Measurements from ENCODE around the gene PPP1R3C.

Gene PPP1R3C

GRCh38 chr10:91629715-91630549 is 2.9 kb downstream of the PPP1R3C start:
- Histone ChIP-seq H3K27ac (ENCODE audit: low read depth in 2 of 2, low read length in 2 of 2) (no peak overlapping the region), H3K9me3 (ENCODE audit: control insufficient read depth in 2 of 2, low read length in 2 of 2) (no peaks in the 10 kb centered on the region), H3K27me3 (ENCODE audit: control insufficient read depth in 2 of 2, insufficient read depth in 2 of 2, low read length in 2 of 2) (peaks cover 8 to 14% of the 10 kb centered on the region in 2 donors), H3K4me3 (ENCODE audit: low read length in 2 of 2) (peak overlapping the region in 1 of 2 donors; percentile 4), H3K36me3 (ENCODE audit: control insufficient read depth in 2 of 2, insufficient read depth in 2 of 2, low read length in 2 of 2) (no peaks in the 10 kb centered on the region), H3K9ac (ENCODE audit: low read depth in 1 of 2, low read length in 2 of 2) (no peak overlapping the region), H3K4me1 (ENCODE audit: control insufficient read depth in 2 of 2, insufficient read depth in 2 of 2, low read length in 2 of 2) (peaks cover 0 to 7% of the 10 kb centered on the region in 2 donors)

GRCh38 chr10:91628383-91628782 is 4.5 kb downstream of the PPP1R3C start:
- Histone ChIP-seq H3K36me3 (ENCODE audit: control insufficient read depth in 2 of 2, insufficient read depth in 2 of 2, low read length in 2 of 2) (no peaks in the 10 kb centered on the region), H3K4me3 (ENCODE audit: low read length in 2 of 2) (no peak overlapping the region), H3K4me1 (ENCODE audit: control insufficient read depth in 2 of 2, insufficient read depth in 2 of 2, low read length in 2 of 2) (peaks cover 0 to 6% of the 10 kb centered on the region in 2 donors), H3K27ac (ENCODE audit: low read depth in 2 of 2, low read length in 2 of 2) (no peak overlapping the region), H3K9me3 (ENCODE audit: control insufficient read depth in 2 of 2, low read length in 2 of 2) (no peaks in the 10 kb centered on the region), H3K27me3 (ENCODE audit: control insufficient read depth in 2 of 2, insufficient read depth in 2 of 2, low read length in 2 of 2) (peaks cover 3 to 7% of the 10 kb centered on the region in 2 donors), H3K9ac (ENCODE audit: low read depth in 1 of 2, low read length in 2 of 2) (no peak overlapping the region)

DNA sequence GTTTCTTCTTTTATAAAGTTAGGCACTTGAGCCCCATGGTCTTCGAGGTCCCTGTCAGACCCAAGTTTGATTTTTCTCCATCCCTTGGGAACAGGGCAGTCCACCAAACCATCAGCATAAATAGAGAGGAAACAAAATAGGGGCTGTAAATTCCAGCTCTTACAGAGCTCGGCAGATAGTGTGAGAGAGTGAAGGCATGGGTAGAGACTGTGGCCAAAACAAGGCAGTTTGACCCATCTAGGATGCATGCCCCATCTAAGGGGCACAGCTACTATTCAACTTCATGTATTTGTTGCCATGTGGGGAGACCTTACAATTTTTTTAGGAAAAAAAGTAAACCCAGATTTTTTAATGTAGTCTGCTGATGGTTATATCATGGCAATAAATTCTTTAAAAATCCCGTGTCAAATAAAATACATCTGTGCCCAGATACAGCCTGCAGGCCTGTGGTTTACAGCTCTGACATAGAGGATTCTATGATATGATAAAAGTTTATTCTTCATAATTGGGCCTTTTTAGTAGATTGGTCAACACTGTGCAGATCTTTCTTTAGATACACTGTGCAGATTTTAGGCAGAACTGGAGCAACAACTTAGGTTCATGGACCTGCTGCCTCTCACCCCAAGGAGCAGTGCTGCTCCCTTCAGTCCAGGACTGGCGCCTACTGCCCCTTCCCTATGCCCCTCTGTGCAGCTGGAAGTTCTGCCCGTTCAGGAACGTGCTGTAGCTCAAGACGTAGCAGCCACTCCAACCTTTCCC is 5.3 kb downstream of the PPP1R3C start:
- H3K9ac ChIP-seq (ENCODE audit: low read depth in 1 of 2, low read length in 2 of 2), result no peak overlapping the region
- no peak overlapping the region for H3K4me3 ChIP-seq (ENCODE audit: low read length in 2 of 2)
- no peaks in the 10 kb centered on the region for H3K4me1 ChIP-seq (ENCODE audit: control insufficient read depth in 2 of 2, insufficient read depth in 2 of 2, low read length in 2 of 2)
- peaks cover 0 to 2% of the 10 kb centered on the region in 2 donors for H3K27me3 ChIP-seq (ENCODE audit: control insufficient read depth in 2 of 2, insufficient read depth in 2 of 2, low read length in 2 of 2)
- H3K36me3 ChIP-seq (ENCODE audit: control insufficient read depth in 2 of 2, insufficient read depth in 2 of 2, low read length in 2 of 2), result no peaks in the 10 kb centered on the region
- H3K27ac ChIP-seq (ENCODE audit: low read depth in 2 of 2, low read length in 2 of 2), result no peak overlapping the region
- no peaks in the 10 kb centered on the region for H3K9me3 ChIP-seq (ENCODE audit: control insufficient read depth in 2 of 2, low read length in 2 of 2)

DNA sequence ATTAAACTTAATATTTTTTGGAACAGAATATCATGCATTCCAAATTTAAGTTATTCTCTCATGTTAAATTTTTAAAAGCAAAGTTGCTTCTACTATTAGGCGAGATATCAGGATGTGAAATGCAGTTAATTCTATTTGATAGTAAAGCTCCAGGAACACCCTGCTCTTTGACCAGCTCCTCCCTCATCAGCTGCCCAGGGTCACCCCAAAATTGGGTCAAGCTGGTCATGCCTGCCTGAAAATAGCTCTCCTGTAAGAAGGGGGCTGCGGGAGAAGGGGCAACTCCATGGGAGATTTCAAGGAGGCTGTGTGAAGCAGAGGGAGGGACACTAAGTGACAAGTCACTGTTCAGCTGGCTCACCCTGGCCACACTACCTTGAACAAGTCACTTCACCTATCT is 5.9 kb downstream of the PPP1R3C start:
- Histone ChIP-seq H3K4me1 (ENCODE audit: control insufficient read depth in 2 of 2, insufficient read depth in 2 of 2, low read length in 2 of 2) (no peaks in the 10 kb centered on the region), H3K36me3 (ENCODE audit: control insufficient read depth in 2 of 2, insufficient read depth in 2 of 2, low read length in 2 of 2) (no peaks in the 10 kb centered on the region), H3K9ac (ENCODE audit: low read depth in 1 of 2, low read length in 2 of 2) (no peak overlapping the region), H3K27me3 (ENCODE audit: control insufficient read depth in 2 of 2, insufficient read depth in 2 of 2, low read length in 2 of 2) (no peaks in the 10 kb centered on the region), H3K9me3 (ENCODE audit: control insufficient read depth in 2 of 2, low read length in 2 of 2) (no peaks in the 10 kb centered on the region), H3K4me3 (ENCODE audit: low read length in 2 of 2) (no peak overlapping the region), H3K27ac (ENCODE audit: low read depth in 2 of 2, low read length in 2 of 2) (no peak overlapping the region)

DNA sequence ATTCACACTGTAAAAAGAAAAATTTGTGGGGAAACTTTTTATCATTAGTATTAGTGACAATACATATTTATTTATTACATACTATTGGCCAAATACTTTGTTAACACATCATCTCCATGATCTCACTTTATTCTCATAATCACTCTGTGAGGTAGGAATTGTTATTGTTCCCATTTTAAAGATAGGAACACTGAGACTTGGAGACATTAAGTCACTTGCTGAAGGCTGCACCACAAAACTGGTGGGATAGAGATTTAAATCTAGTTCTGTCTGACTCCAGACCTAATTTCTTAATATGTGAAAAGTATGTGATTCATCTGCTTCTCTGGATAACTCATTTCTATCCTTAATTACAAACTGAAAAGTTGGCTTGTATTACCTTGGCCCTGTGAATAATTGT is 8.2 kb downstream of the PPP1R3C start:
- no peaks in the 10 kb centered on the region for H3K36me3 ChIP-seq (ENCODE audit: control insufficient read depth in 2 of 2, insufficient read depth in 2 of 2, low read length in 2 of 2)
- H3K4me1 ChIP-seq (ENCODE audit: control insufficient read depth in 2 of 2, insufficient read depth in 2 of 2, low read length in 2 of 2), result no peaks in the 10 kb centered on the region

GRCh38 chr10:91622601-91623000 is 10.3 kb downstream of the PPP1R3C start:
- Histone ChIP-seq H3K36me3 (ENCODE audit: control insufficient read depth in 2 of 2, insufficient read depth in 2 of 2, low read length in 2 of 2) (no peaks in the 10 kb centered on the region), H3K9me3 (ENCODE audit: control insufficient read depth in 2 of 2, low read length in 2 of 2) (no peaks in the 10 kb centered on the region), H3K27ac (ENCODE audit: low read depth in 2 of 2, low read length in 2 of 2) (no peak overlapping the region), H3K9ac (ENCODE audit: low read depth in 1 of 2, low read length in 2 of 2) (no peak overlapping the region), H3K4me3 (ENCODE audit: low read length in 2 of 2) (no peak overlapping the region), H3K27me3 (ENCODE audit: control insufficient read depth in 2 of 2, insufficient read depth in 2 of 2, low read length in 2 of 2) (no peaks in the 10 kb centered on the region), H3K4me1 (ENCODE audit: control insufficient read depth in 2 of 2, insufficient read depth in 2 of 2, low read length in 2 of 2) (no peaks in the 10 kb centered on the region)

More for the DNA sequence above, 8.2 kb downstream of the PPP1R3C start:
- H3K27ac ChIP-seq (ENCODE audit: low read depth in 2 of 2, low read length in 2 of 2), result no peak overlapping the region
- H3K27me3 ChIP-seq (ENCODE audit: control insufficient read depth in 2 of 2, insufficient read depth in 2 of 2, low read length in 2 of 2), result no peaks in the 10 kb centered on the region
- no peak overlapping the region for H3K4me3 ChIP-seq (ENCODE audit: low read length in 2 of 2)
- H3K9ac ChIP-seq (ENCODE audit: low read depth in 1 of 2, low read length in 2 of 2), result no peak overlapping the region
- H3K9me3 ChIP-seq (ENCODE audit: control insufficient read depth in 2 of 2, low read length in 2 of 2), result no peaks in the 10 kb centered on the region

DNA sequence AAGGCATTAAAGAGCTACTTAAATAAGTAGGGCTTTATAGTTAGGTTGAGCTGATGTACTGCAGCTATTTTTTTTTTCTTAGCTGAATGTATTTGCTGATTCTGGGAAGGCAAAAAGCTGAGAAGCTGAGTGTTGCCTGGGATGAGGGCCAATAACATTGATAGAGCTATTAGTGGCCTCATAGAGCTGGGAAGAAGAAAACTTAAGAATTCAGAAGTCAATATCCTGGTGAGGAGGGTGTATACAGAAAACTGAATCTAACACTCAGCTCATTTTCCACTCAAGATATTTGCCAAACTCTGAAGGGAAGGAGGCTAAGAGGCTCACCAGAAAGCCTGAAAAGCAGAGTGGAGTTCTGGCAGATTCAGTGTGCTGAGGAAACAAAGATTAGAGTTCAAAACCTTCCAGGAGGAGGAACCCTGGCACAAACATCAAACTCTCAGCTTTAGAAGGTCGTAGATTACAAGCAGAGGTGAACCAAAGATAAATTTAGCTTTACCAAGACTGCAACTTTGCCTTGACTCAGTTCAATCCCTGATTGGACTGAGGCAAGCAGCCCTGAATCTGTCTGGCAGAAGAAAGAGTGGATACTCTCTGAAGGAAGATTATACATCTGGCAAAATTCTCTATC is 11.3 kb downstream of the PPP1R3C start:
- no peak overlapping the region for H3K4me3 ChIP-seq (ENCODE audit: low read length in 2 of 2)
- no peak overlapping the region for H3K27ac ChIP-seq (ENCODE audit: low read depth in 2 of 2, low read length in 2 of 2)
- no peaks in the 10 kb centered on the region for H3K4me1 ChIP-seq (ENCODE audit: control insufficient read depth in 2 of 2, insufficient read depth in 2 of 2, low read length in 2 of 2)
- no peak overlapping the region for H3K9ac ChIP-seq (ENCODE audit: low read depth in 1 of 2, low read length in 2 of 2)
- H3K27me3 ChIP-seq (ENCODE audit: control insufficient read depth in 2 of 2, insufficient read depth in 2 of 2, low read length in 2 of 2), result no peaks in the 10 kb centered on the region
- no peaks in the 10 kb centered on the region for H3K9me3 ChIP-seq (ENCODE audit: control insufficient read depth in 2 of 2, low read length in 2 of 2)
- no peaks in the 10 kb centered on the region for H3K36me3 ChIP-seq (ENCODE audit: control insufficient read depth in 2 of 2, insufficient read depth in 2 of 2, low read length in 2 of 2)

DNA sequence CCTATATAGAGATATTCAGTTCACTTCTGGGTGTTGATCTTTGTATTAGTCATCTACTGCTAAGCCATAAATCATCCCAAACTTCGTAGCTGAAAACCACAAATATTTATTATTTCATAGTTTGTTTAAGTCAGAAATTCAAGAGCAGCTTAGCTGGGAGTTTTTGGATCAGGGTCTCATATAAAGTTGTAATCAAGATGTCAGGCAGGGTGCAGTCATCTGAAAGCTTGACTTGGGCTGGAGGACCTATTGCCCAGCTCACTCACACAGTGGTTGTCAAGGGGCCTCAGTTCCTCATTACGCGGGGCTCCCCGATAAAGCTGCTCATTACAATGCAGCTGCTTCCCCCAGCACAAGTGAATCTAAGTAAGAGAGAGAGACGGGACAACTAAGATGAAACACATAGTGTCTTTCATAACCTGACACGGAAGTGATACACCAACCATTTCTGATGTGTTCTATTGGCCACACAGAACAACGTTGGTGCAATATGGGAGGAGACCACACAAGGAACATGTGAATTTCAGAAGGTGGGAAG is 15.7 kb downstream of the PPP1R3C start:
- Histone ChIP-seq H3K9ac (ENCODE audit: low read depth in 1 of 2, low read length in 2 of 2) (no peak overlapping the region), H3K4me1 (ENCODE audit: control insufficient read depth in 2 of 2, insufficient read depth in 2 of 2, low read length in 2 of 2) (peaks cover 4% of the 10 kb centered on the region in 2 donors), H3K36me3 (ENCODE audit: control insufficient read depth in 2 of 2, insufficient read depth in 2 of 2, low read length in 2 of 2) (no peaks in the 10 kb centered on the region), H3K27me3 (ENCODE audit: control insufficient read depth in 2 of 2, insufficient read depth in 2 of 2, low read length in 2 of 2) (no peaks in the 10 kb centered on the region), H3K4me3 (ENCODE audit: low read length in 2 of 2) (no peak overlapping the region), H3K9me3 (ENCODE audit: control insufficient read depth in 2 of 2, low read length in 2 of 2) (no peaks in the 10 kb centered on the region), H3K27ac (ENCODE audit: low read depth in 2 of 2, low read length in 2 of 2) (no peak overlapping the region)

GRCh38 chr10:91616137-91616536 is 16.7 kb downstream of the PPP1R3C start:
- H3K9me3 ChIP-seq (ENCODE audit: control insufficient read depth in 2 of 2, low read length in 2 of 2), result no peaks in the 10 kb centered on the region
- H3K4me1 ChIP-seq (ENCODE audit: control insufficient read depth in 2 of 2, insufficient read depth in 2 of 2, low read length in 2 of 2), result peaks cover 4% of the 10 kb centered on the region in 2 donors
- H3K27ac ChIP-seq (ENCODE audit: low read depth in 2 of 2, low read length in 2 of 2), result no peak overlapping the region
- no peak overlapping the region for H3K9ac ChIP-seq (ENCODE audit: low read depth in 1 of 2, low read length in 2 of 2)
- H3K36me3 ChIP-seq (ENCODE audit: control insufficient read depth in 2 of 2, insufficient read depth in 2 of 2, low read length in 2 of 2), result no peaks in the 10 kb centered on the region
- H3K27me3 ChIP-seq (ENCODE audit: control insufficient read depth in 2 of 2, insufficient read depth in 2 of 2, low read length in 2 of 2), result no peaks in the 10 kb centered on the region
- H3K4me3 ChIP-seq (ENCODE audit: low read length in 2 of 2), result no peak overlapping the region

GRCh38 chr10:91614225-91614624 is 18.6 kb downstream of the PPP1R3C start:
- H3K27me3 ChIP-seq (ENCODE audit: control insufficient read depth in 2 of 2, insufficient read depth in 2 of 2, low read length in 2 of 2), result no peaks in the 10 kb centered on the region
- H3K27ac ChIP-seq (ENCODE audit: low read depth in 2 of 2, low read length in 2 of 2), result peak overlapping the region; percentile 68 to 69
- peaks cover 4 to 6% of the 10 kb centered on the region in 2 donors for H3K4me1 ChIP-seq (ENCODE audit: control insufficient read depth in 2 of 2, insufficient read depth in 2 of 2, low read length in 2 of 2)
- H3K9me3 ChIP-seq (ENCODE audit: control insufficient read depth in 2 of 2, low read length in 2 of 2), result no peaks in the 10 kb centered on the region
- no peak overlapping the region for H3K9ac ChIP-seq (ENCODE audit: low read depth in 1 of 2, low read length in 2 of 2)
- H3K4me3 ChIP-seq (ENCODE audit: low read length in 2 of 2), result peak overlapping the region in 1 of 2 donors; percentile 43
- no peaks in the 10 kb centered on the region for H3K36me3 ChIP-seq (ENCODE audit: control insufficient read depth in 2 of 2, insufficient read depth in 2 of 2, low read length in 2 of 2)
